Fibroblast of skin of back (primary cell): ENCODE data around the gene RPS10. TPM values are rescaled to one million over a fixed set of nuclear protein-coding genes. Genes with fewer than 3 reads are reported as not detected.
A peak's percentile ranks its signal among the peaks of the same experiment; 100 is the strongest.

ENCODE experiments used
- DNase-seq: peaks from one replicate; pipeline ENCODE4 v3.0.0-alpha.2; 2013
- polyA plus RNA-seq, 2 experiments: library from polyadenylated mRNA; unstranded; fragments of 120-200 nt; gene quantifications; one replicate each; pipeline ENCODE4 v1.2.1, GENCODE V29; 2013; ENCODE audit not compliant: insufficient read length in 2 of 2

RPS10 gene
- polyA plus RNA-seq (2013, experiment 1 of 2; ENCODE audit: insufficient read length), result 1,120 TPM
- 929 TPM for polyA plus RNA-seq (2013, experiment 2 of 2; ENCODE audit: insufficient read length)

DNA sequence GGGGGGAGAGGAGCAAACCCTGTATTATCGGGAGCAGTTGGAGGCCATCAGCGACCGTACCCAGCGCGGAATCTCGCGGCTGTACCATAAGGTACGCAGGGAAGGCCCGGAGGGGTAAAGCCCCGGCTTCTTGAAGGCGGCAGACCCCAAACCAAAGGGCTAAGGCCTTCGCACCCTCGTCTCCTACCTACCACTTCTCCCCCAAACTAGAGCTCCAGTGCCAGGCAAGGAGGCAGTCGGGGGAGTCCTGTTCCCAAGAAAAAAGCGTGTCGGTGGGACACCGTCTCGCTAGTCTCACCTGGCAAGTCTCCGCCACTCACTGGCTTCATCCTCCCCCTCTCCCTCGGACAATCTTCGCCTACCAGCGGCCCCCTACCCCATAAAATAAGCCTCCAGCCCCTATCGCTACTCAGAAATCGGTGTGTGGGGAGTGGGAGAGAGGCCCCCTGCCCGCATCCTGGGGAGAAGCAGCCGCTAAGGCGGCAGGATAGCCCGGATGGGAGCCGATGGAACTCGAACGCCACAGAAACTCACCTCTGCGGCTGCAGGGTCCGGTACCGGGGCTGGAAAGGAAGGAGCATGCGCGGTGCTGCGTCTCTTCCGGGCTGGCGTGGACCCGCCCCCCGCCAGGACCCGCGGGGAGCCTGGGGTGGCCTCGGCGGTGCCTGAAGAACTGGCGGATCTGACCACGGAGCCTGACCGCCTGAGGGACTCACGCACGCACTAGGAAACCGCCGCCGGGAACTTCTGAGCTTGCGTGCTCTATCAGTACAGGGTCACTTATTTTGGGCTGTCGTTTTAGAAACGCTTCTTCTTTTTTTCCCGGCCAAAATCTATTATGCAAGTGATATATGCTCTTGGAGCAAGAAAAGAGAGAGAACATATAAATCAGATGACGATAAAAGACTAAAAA, at the start of gene RPS10:
Gene RPS10, minus strand, starts transcription at position 572 of the 913 bp plus-strand sequence. CDS start 848 bp downstream, outside the sequence.
- DNase-seq, result peak; percentile 90

- DNase-seq, result no peak
These were observed 49.4 kb upstream of the RPS10 start for GRCh38 chr6:34475238-34475682.

GRCh38 chr6:34474754-34475153, 48.9 kb upstream of the RPS10 start:
- DNase-seq, result no peak

- DNase-seq, result no peak
These were observed 48.1 kb upstream of the RPS10 start for GRCh38 chr6:34473967-34474366.

- no peak for DNase-seq
These were observed 46.6 kb upstream of the RPS10 start for GRCh38 chr6:34472425-34472824.

- no peak for DNase-seq
These were observed 43.6 kb upstream of the RPS10 start for GRCh38 chr6:34469499-34469898.

- no peak for DNase-seq
These were observed 42.6 kb upstream of the RPS10 start for GRCh38 chr6:34468378-34468892.

- DNase-seq, result no peak
These were observed 40.6 kb upstream of the RPS10 start for GRCh38 chr6:34466242-34467185.

DNA sequence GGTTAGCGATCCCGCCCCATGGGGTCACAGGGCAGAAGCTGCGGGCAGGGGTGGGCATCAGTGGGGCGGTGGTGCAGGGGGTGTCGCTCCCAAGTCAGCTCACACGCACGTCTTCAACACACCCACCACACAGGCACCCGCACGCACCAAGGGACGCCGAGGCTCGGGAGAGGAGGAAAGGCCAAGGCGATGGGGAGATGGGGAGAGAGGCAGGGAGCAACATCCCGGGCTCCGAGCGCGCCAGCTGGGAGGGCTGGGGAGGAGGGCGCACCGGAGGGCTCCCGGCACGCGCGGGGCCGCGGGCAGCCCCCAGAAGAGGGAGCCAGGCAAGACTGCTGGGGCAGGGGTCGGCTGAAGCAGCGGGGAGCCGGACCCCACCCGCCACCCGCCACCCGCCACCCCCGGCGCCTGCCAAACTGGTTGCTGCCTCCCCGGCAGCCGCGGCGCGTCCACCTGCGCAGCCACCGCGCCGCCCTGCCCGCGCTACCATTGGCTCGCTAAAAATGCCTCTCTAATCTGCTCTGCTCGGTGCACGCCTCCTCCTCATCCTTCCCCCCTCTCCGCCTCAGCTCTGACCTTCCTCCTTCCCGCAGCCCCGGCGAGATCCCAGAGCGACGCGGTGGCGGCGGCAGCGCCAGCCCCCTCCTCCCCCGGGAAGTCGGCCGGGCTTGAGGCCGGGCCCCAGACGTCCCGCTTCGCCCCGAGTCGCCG, 39.8 kb upstream of the RPS10 start, which contains the start of gene PACSIN1:
Gene PACSIN1, plus strand, starts transcription at position 546 of the 711 bp plus-strand sequence. CDS start 60,230 bp downstream, outside the sequence.
- no peak for DNase-seq

DNA sequence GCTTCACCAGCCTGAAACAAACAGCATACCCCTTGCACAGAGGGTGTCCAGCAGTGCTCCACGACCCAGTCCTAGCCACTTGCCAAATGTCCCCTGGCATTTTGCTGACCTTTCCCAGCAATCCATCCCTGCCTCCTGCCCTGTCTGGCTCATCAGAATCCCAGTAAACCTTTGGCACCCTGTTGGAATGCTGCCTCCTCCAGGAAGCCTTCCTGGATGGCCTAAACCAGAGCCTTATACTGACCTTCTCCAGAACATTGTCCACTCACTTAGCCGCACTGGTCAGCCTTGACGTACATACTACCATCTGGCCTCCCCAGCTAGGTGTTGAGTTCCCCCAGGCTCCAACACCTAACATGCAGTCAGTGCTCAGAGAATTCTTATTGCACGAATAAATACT, 38.0 kb upstream of the RPS10 start:
- no peak for DNase-seq

DNA sequence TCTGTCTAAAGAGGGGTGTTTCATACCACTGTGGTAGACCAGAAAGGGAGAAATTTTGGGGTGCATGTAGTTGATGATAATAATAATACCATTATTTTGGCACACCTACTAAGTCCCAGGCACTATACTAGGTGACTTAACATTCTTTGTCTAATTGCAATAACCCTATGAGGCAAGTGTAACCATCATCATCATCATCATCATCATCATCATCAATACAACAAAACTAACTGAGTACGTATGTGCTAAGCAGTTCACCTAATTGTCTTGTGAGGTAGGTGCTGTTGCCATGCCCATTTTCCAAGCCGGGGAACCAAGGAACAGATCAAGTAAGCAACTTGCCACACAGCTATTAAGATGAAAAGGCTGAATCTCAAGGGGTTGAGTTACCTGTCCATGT, 37.4 kb upstream of the RPS10 start:
- DNase-seq, result no peak

DNA sequence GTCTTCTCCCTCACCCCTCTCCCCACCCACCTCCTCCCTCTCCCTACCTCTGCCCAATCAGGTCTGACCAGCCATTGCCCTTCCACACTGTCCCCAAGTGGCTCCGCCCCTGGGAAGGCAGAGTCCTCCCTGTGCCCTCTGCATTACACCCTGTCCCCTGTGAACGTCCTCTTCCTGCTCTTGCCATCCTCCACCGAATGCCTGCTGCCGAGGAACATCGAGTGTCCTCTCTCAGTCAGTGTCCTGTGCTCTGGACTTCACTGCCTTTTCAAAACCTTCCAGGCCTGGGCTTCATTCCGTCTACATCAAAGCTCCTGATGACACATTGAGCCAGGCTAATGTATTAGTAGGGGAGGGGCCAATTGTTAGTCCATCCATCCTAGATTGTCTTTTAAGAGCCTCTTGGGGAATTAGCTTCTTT, 36.7 kb upstream of the RPS10 start:
- DNase-seq, result peak; percentile 58

- no peak for DNase-seq
These were observed 36.1 kb upstream of the RPS10 start for GRCh38 chr6:34462010-34462409.

DNA sequence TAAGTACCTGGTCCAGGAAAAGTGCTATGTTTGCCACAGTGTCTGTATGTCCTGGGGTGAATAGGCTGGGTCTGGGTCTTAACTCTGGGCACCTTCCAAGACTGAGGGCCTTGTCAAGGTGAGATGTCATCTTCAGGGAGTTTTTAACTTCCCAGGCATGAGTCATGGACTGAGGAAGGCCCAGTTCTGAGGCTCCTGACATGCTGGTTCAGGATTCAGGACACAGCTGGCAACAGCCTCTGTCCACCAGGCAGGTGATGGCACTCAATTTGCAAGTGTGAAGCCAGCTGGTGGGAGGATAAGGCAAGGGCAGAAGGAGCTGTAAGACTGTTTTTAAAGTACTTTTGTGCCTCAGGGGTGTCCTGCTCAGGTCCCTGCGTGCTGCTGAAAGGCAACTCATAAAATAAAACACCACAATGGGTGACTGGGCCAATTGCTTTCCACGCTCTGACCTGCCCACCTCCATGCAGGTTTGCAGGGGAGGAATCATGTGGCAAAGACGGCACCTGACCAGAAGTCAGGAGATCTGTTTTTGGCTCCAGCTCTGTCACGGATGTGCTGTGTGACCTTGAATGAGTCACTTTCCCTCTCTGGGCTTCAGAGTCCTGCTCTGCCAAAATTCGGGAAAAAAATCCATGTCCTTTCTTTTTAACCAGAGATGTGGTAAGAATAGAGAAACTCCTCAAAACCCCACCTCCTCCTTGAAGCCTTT, 35.1 kb upstream of the RPS10 start:
- DNase-seq, result peak; percentile 14

DNA sequence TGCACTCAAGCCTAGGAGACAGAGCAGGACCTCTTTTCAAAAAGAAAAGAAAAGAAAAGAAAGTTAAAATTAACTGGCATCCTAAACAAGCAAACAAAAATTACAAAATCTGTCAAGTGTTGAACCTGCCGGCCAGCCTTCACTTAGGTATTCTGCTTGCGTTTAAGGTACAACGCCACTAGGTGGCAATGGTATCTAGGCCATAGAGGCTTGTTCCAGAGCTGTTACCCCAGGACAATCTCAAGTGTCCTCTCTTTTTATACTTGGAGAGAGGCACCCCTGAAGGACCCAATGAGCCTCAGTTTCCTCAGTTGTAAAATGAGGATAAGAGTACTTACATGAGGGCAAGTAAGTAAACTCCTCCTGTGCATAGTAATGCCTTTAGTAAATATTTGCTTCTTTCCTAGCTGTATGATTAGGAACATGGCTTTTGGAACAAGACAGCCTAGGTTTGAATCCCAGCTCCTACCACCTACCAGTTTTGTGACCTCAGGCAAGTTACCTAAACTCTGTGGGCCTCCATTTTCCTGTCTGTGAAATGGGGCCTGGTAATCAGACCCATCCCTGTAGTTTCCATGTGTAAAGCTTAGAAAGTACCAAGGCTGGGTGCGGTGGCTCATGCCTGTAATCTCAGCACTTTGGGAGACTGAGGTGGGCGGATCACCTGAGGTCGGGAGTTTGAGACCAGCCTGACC, 34.2 kb upstream of the RPS10 start:
- peak; percentile 31 for DNase-seq

DNA sequence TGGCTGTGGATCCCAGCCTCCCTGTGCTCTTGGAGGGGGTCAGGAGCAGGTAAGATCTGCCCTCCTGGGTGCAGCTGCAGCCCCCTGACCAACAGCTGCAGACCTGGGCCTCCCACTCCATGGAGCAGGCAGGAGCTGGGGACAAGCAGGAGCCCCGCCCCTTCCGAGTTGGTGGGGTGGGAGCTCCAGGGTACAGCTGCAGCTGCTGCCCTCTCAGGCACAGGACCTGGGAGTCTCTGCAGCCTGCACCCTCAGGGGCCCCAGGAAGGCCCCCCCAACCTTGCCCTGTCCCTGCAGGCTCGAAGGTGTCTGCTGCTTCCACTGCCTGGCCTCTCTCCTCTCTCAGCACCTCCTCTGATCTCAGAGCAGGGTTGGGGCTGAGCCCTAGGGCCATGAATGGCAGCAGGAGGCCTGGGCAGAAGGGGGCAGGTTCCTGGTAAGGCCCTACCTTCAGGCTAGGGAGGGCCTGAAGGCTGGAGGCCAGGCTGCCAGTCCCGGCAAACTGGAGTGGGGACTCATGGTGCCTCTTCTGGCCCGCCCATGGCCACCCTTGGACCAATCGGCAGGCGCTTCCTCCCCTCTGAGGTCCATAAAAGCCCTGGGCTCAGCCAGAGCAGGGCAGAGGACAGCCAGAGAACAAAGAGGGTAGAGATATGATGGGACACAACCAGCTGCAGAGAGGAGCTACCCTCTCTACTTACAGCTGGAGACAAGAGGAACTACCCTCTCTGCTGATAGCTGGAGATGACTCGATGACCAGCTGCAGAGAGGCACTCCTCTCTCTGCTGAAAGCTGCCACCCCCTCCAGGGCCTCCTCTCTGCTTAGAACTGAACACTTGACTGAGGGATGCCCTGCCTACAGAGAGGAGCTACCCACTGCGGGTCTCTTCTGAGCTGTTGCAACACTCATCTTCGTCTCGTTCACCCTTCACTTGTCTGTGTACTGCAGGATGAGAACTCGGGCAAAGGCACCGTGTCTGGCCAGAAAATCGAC, 32.2 kb upstream of the RPS10 start:
- no peak for DNase-seq

GRCh38 chr6:34457382-34457741, 31.5 kb upstream of the RPS10 start:
- DNase-seq, result no peak

DNA sequence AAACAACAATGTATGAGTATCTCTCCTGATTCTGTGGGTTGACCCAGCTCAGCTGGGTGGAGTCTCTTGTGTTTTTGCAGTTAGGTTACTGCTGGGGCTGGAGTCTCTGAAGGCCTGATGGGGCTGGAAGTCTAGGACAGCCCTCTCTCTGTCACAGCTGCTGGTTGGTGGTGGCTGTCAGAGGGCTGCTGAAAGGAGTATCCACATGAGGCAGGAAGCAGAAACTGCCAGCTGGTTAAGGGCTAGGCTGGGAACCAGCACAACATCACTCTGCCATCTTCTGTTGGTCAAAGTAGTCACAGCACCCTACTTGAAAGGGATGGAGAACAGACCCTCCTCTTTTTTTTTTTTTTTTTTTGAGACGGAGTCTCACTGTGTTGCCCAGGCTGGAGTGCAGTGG, 30.0 kb upstream of the RPS10 start:
- DNase-seq, result no peak

GRCh38 chr6:34451192-34451591, 25.3 kb upstream of the RPS10 start:
- DNase-seq, result no peak
